Stimulated activated CD4-positive, alpha-beta T cell treated with anti-CD3 and anti-CD28 coated beads, Interleukin-2, amount 100 ng/mL, for 24 hours (primary cell): ENCODE measurements around the gene RABGAP1L.

Experiments
- DNase-seq, 2 donors: peaks; one replicate each; pipeline ENCODE4 v3.0.0-alpha.2; 2020

RABGAP1L gene

GRCh38 chr1:174902531-174903099 lies 743.3 kb downstream of the RABGAP1L start:
- no peak for DNase-seq

- no peak for DNase-seq
Measured at GRCh38 chr1:174911606-174912005, 752.3 kb downstream of the RABGAP1L start.

DNA sequence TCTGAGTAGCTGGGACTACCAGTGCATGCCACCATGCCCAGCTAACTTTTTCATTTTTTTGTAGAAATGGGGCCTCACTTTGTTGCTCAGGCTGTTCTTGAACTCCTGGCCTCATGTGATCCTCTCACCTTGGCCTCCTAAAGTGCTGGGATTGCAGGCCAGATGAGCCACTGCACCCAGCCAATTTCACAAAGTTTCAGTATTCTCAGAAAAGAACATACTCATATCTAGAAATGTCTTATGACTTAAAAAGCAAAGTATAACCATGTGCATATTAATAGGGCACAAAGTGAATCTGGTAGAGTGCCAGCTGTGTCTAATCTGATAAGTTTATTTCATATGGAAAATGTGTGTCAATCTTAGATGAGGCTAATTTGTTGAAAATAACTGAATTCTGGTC lies 752.9 kb downstream of the RABGAP1L start:
- DNase-seq: peak; percentile 33 to 38

- DNase-seq: no peak
Measured at GRCh38 chr1:174913225-174913903, 754.0 kb downstream of the RABGAP1L start.

GRCh38 chr1:174914991-174915390 lies 755.7 kb downstream of the RABGAP1L start:
- DNase-seq: no peak

- no peak for DNase-seq
Measured at GRCh38 chr1:174916846-174917245, 757.5 kb downstream of the RABGAP1L start.

GRCh38 chr1:174920093-174920492 lies 760.8 kb downstream of the RABGAP1L start:
- DNase-seq: no peak

- no peak for DNase-seq
Measured at GRCh38 chr1:174922121-174922520, 762.8 kb downstream of the RABGAP1L start.

DNA sequence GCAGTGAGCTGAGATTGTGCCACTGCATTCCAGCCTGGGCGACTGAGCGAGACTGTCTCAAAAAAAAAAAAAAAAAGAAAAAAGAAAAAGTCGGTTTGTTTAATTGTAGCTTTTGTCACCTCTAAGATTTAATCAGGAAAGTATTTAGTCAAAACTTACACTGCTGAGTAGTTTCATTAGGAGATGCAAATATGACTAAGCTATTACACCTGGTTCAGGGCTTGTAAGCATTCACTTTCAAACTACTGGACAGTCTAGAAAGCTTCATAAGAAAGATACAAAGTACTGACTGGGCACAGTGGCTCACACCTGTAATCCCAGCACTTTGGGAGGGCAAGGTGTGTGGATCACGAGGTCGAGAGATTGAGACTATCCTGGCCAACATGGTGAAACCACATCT lies 764.5 kb downstream of the RABGAP1L start:
- DNase-seq: no peak

DNA sequence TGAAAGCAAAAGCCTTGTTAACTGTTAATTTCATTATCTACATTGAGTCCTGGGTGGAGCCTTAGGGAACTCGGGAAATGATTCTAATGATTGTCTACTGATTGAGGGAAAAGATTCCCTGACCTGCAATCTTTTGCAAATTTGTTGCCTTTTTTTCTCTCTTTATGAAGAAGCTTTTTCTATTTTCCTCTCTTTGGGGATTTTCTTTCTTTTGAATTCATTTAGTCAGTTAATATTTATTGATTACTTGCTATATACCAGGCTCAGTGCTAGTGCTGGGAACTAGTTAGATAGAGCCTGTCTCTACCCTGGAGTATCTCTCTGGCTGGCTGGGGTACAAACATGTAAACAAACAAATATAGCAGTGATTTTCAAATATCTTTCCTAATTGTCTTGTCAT lies 769.2 kb downstream of the RABGAP1L start:
- DNase-seq: no peak

GRCh38 chr1:174931214-174931613 lies 771.9 kb downstream of the RABGAP1L start:
- DNase-seq: no peak

DNA sequence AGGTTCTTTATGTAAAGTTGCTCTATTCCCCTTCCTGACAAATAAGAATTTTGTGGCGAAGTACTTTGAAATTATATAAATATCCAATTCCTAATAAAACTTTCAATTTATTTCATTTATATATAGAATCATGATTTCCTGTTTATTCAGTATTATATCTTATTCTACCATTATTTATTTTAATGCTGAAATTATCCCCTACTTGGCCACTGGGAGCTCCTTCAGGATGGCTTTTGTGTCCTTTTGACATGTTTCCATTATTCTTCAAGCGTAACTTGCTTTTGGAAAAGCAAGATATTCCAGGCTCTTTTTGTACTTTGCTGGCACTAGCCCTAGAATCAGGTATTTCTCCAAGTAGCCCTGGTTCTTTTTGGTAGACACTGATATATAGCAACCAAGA lies 773.3 kb downstream of the RABGAP1L start:
- DNase-seq: no peak

- DNase-seq: no peak
Measured at GRCh38 chr1:174935961-174936727, 776.8 kb downstream of the RABGAP1L start.

GRCh38 chr1:174938281-174939007 lies 779.1 kb downstream of the RABGAP1L start:
- no peak for DNase-seq

DNA sequence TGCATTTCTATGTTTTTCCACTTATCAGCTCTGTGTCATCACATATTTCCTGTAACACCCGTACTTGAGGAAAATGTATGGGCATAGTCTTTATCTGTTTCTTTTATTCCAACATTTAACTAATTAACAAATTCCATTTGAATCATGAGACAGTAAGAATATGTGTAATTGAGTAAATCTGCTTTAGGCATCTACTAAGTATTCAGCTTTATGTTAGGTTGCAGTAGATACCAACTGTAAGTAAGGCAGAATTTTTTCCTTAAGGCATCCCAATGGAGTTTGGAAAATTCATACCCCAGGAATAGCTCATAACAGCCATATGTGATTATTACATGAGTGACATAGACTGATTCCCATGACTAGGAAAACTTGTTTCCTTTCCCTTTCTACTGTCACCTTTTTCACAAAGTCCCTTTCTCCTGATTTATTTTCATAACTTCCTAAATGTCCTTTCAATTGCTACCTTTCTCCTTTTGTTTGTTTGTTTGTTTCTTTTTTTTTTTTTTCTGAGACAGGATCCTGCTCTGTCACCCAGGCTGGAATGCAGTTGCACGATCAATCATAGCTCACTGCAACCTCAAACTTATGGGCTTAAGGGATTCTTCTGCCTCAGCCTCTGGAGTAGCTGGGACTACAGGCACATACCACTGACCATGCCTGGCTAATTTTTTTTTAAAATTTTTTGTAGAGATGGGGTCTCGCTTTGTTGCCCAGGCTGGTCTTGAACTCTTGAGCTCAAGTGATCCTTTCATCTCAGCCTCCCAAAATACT lies 780.6 kb downstream of the RABGAP1L start:
- no peak for DNase-seq

GRCh38 chr1:174940646-174941175 lies 781.4 kb downstream of the RABGAP1L start:
- no peak for DNase-seq

GRCh38 chr1:174942547-174943255 lies 783.4 kb downstream of the RABGAP1L start:
- DNase-seq: no peak

GRCh38 chr1:174946031-174946430 lies 786.7 kb downstream of the RABGAP1L start:
- no peak for DNase-seq

DNA sequence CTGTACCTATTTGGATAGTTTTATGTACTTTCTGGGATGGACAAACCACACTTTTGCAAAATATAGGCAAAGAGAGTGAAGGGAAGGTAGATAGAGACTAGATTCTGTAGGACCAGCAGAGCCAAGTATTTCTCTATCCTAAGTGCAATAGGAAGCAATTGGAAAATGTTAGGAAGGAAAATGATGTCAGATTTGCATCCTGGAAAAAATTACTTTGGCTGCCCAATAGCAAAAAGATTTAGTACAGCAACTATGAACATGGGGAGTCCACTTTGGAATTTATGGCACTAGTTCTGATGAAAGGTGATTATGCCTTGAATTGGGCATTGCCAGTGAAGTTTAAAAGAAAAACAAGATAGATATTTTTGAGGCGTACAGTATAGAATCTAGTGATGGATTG lies 789.7 kb downstream of the RABGAP1L start:
- no peak for DNase-seq

- DNase-seq: no peak
Measured at GRCh38 chr1:174949645-174950044, 790.3 kb downstream of the RABGAP1L start.

DNA sequence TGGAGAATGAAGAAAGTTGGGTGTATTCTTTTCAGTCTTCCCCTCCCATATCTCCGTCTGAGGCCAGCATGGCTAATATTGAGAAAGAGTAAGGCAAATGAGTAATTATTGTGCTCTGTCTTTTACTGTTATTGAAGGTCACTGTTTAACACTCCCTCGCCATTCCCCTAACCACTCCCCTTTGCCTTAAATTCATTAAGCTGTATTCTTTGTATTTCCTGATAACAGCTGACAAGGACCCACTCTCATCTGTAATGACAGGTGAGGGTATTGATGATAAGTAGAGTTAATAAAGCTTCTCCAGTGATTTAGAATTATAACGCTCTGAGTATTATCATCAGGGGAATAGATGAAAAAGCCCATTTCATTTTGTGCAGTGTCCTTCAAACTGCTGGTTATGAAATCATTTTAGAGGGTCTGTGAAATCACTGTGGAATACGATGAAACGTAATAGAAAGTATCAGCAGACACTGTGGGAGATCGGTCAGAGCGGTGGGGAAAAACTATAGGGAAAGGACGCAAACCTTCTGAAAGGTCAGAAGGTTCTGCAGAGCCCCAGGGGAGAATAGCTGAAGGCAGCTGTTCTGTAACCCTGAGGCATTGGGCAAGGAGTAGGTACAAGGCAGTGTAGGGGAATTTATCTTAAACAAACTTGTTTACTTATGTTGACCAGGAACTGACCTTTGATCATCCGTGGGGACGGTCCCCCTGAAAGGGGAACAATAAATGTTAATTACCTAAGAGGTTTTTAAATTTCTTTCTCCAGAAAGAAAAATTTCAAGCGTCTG lies 794.2 kb downstream of the RABGAP1L start:
- no peak for DNase-seq
